Karpas-422 (cell line): ENCODE measurements around the gene NEU1. TPM values are rescaled to one million over a fixed set of nuclear protein-coding genes. Genes with fewer than 3 reads are reported as not detected.

Experiments
- DNase-seq: peaks from one replicate; pipeline ENCODE4 v3.0.0-alpha.2; 2015
- H2AFZ ChIP-seq: fragments of 200-600 bp; sonication (generic); 2 replicates; pipeline ENCODE4 v1.6.1; 2014; ENCODE audit warnings: antibody characterized with exemption, low read length, mixed read lengths
- H3K27ac ChIP-seq: fragments of 200-600 bp; sonication (generic); 2 replicates; pipeline ENCODE4 v1.5.1; 2014; ENCODE audit warnings: mild to moderate bottlenecking, low read length, moderate library complexity
- H3K27me3 ChIP-seq: fragments of 200-600 bp; sonication (generic); 2 replicates; pipeline ENCODE4 v1.6.1; 2014; ENCODE audit warnings: low read length, mixed read lengths
- H3K36me3 ChIP-seq: fragments of 200-600 bp; sonication (generic); 2 replicates; pipeline ENCODE4 v1.6.1; 2014; ENCODE audit warnings: low read length, mixed read lengths; ENCODE audit not compliant: insufficient read depth
- H3K4me1 ChIP-seq: fragments of 200-600 bp; sonication (generic); 2 replicates; pipeline ENCODE4 v1.6.1; 2014; ENCODE audit warnings: mild to moderate bottlenecking, low read length, mixed read lengths
- H3K4me2 ChIP-seq: fragments of 200-600 bp; sonication (generic); 2 replicates; pipeline ENCODE4 v1.6.1; 2014; ENCODE audit warnings: low read length, low read depth, mild to moderate bottlenecking; ENCODE audit not compliant: poor library complexity, severe bottlenecking
- H3K4me3 ChIP-seq: fragments of 200-600 bp; sonication (generic); 2 replicates; pipeline ENCODE4 v1.5.1; 2014; ENCODE audit warnings: mild to moderate bottlenecking, antibody characterized with exemption, low read length, mixed read lengths
- H3K79me2 ChIP-seq: fragments of 200-600 bp; sonication (generic); 2 replicates; pipeline ENCODE4 v1.6.1; 2014; ENCODE audit warnings: mild to moderate bottlenecking, low read length, mixed read lengths
- H3K9ac ChIP-seq: fragments of 200-600 bp; sonication (generic); 2 replicates; pipeline ENCODE4 v1.6.0; 2014; ENCODE audit warnings: low read length
- H3K9me2 ChIP-seq: fragments of 200-600 bp; sonication (generic), shearing (Covaris generic); replicated peaks from 2 replicates; pipeline ENCODE4 v1.6.0; 2014; ENCODE audit warnings: mild to moderate bottlenecking, low read length, moderate library complexity; ENCODE audit not compliant: insufficient read depth
- H3K9me3 ChIP-seq: fragments of 300-700, 200-600 bp; sonication (generic); 2 replicates; pipeline ENCODE4 v1.6.1; 2014; ENCODE audit warnings: low read length, mixed read lengths
- H4K20me1 ChIP-seq: fragments of 200-600 bp; sonication (generic); 2 replicates; pipeline ENCODE4 v1.6.1; 2014; ENCODE audit warnings: mild to moderate bottlenecking, antibody characterized with exemption, low read length, low read depth; ENCODE audit not compliant: insufficient read depth
- total RNA-seq: library from RNA; depleted of rRNA; stranded (reverse); fragments of >200 nt; shearing (Covaris generic); gene quantifications from 2 replicates; pipeline ENCODE4 v1.2.3, GENCODE V29; 2014; ENCODE audit warnings: low replicate concordance

Gene NEU1
- total RNA-seq, 1 experiment from 2014 or later = 23.7 TPM

GRCh38 chr6:31836474-31837368 lies 25.9 kb downstream of the NEU1 start:
- Histone ChIP-seq H3K36me3 (peaks cover 49% of the 10 kb centered on the region), H3K9me2 (no peaks in the 10 kb centered on the region), H3K4me1 (peaks cover 44% of the 10 kb centered on the region), H3K27me3 (no peaks in the 10 kb centered on the region), H3K9me3 (no peaks in the 10 kb centered on the region), H3K4me3 (peak overlapping the region; percentile 99), H2AFZ (no peak overlapping the region), H4K20me1 (peaks cover 26% of the 10 kb centered on the region; the same call in 1 of the 2 replicates), H3K9ac (peak overlapping the region; percentile 100), H3K4me2 (peak overlapping the region; percentile 91), H3K27ac (peak overlapping the region; percentile 94), H3K79me2 (peaks cover 43% of the 10 kb centered on the region)
- DNase-seq = peak; percentile 62

- peak; percentile 58 for DNase-seq
- H3K27me3 ChIP-seq = no peaks in the 10 kb centered on the region
- peak overlapping the region; percentile 91 for H3K4me2 ChIP-seq
- peak overlapping the region; percentile 94 for H3K27ac ChIP-seq
- no peaks in the 10 kb centered on the region for H3K9me3 ChIP-seq
- peak overlapping the region; percentile 99 for H3K4me3 ChIP-seq
- peaks cover 51% of the 10 kb centered on the region for H3K4me1 ChIP-seq
- peaks cover 49% of the 10 kb centered on the region for H3K36me3 ChIP-seq
- H4K20me1 ChIP-seq = peaks cover 26% of the 10 kb centered on the region; the same call in 1 of the 2 replicates
- H3K9ac ChIP-seq = peak overlapping the region; percentile 100
- H3K79me2 ChIP-seq = peaks cover 50% of the 10 kb centered on the region
- no peaks in the 10 kb centered on the region for H3K9me2 ChIP-seq
- H2AFZ ChIP-seq = no peak overlapping the region
Observed at GRCh38 chr6:31836047-31836473, 26.6 kb downstream of the NEU1 start.

- H3K4me1 ChIP-seq = peaks cover 55% of the 10 kb centered on the region
- H2AFZ ChIP-seq = peak overlapping the region; percentile 17; the same call in 1 of the 2 replicates
- peaks cover 64% of the 10 kb centered on the region for H3K79me2 ChIP-seq
- no peaks in the 10 kb centered on the region for H3K9me3 ChIP-seq
- DNase-seq = peak; percentile 93
- no peaks in the 10 kb centered on the region for H3K9me2 ChIP-seq
- no peaks in the 10 kb centered on the region for H3K27me3 ChIP-seq
- peak overlapping the region; percentile 94 for H3K27ac ChIP-seq
- peaks cover 26% of the 10 kb centered on the region; the same call in 1 of the 2 replicates for H4K20me1 ChIP-seq
- peak overlapping the region; percentile 91 for H3K4me2 ChIP-seq
- H3K4me3 ChIP-seq = peak overlapping the region; percentile 99
- peaks cover 44% of the 10 kb centered on the region for H3K36me3 ChIP-seq
- peak overlapping the region; percentile 100 for H3K9ac ChIP-seq
Observed at GRCh38 chr6:31834367-31835250, 28.0 kb downstream of the NEU1 start.

GRCh38 chr6:31831350-31832215 lies 31.0 kb downstream of the NEU1 start:
- no peak for DNase-seq
- H3K27ac ChIP-seq = peak overlapping the region; percentile 66
- H3K79me2 ChIP-seq = peaks cover 53% of the 10 kb centered on the region
- H3K9ac ChIP-seq = peak overlapping the region; percentile 84
- H3K4me3 ChIP-seq = peak overlapping the region; percentile 65
- peaks cover 5% of the 10 kb centered on the region; the same call in 1 of the 2 replicates for H4K20me1 ChIP-seq
- peaks cover 13% of the 10 kb centered on the region for H3K36me3 ChIP-seq
- H3K4me1 ChIP-seq = peaks cover 40% of the 10 kb centered on the region
- no peaks in the 10 kb centered on the region for H3K9me3 ChIP-seq
- H3K27me3 ChIP-seq = no peaks in the 10 kb centered on the region
- H3K4me2 ChIP-seq = peak overlapping the region; percentile 94
- no peak overlapping the region for H2AFZ ChIP-seq
- no peaks in the 10 kb centered on the region for H3K9me2 ChIP-seq

- Histone ChIP-seq H3K9ac (peak overlapping the region; percentile 84), H3K9me2 (no peaks in the 10 kb centered on the region), H3K27me3 (no peaks in the 10 kb centered on the region), H2AFZ (no peak overlapping the region), H4K20me1 (no peaks in the 10 kb centered on the region; the same call in 1 of the 2 replicates), H3K4me1 (peaks cover 39% of the 10 kb centered on the region), H3K4me2 (peak overlapping the region; percentile 94), H3K27ac (peak overlapping the region; percentile 66), H3K9me3 (no peaks in the 10 kb centered on the region), H3K4me3 (peak overlapping the region; percentile 65), H3K36me3 (peaks cover 7% of the 10 kb centered on the region), H3K79me2 (peaks cover 46% of the 10 kb centered on the region)
- DNase-seq = peak; percentile 44
Observed at GRCh38 chr6:31830886-31831335, 31.7 kb downstream of the NEU1 start.

- H2AFZ ChIP-seq = no peak overlapping the region
- H3K4me1 ChIP-seq = peaks cover 41% of the 10 kb centered on the region
- peak; percentile 79 for DNase-seq
Observed at GRCh38 chr6:31829633-31830283, 32.9 kb downstream of the NEU1 start.

More at GRCh38 chr6:31829633-31830283, 32.9 kb downstream of the NEU1 start:
- peak overlapping the region; percentile 65 for H3K4me3 ChIP-seq
- H3K27me3 ChIP-seq = no peaks in the 10 kb centered on the region
- peak overlapping the region; percentile 66 for H3K27ac ChIP-seq
- H3K36me3 ChIP-seq = no peaks in the 10 kb centered on the region
- H3K79me2 ChIP-seq = peaks cover 37% of the 10 kb centered on the region
- H3K9me3 ChIP-seq = no peaks in the 10 kb centered on the region
- no peaks in the 10 kb centered on the region for H3K9me2 ChIP-seq
- H3K4me2 ChIP-seq = peak overlapping the region; percentile 94
- peak overlapping the region; percentile 84 for H3K9ac ChIP-seq
- H4K20me1 ChIP-seq = no peaks in the 10 kb centered on the region
